Aorta (tissue), 5 donors: Measurements from ENCODE around the gene IRF2BP1. TPM values are rescaled to one million over a fixed set of nuclear protein-coding genes. Genes with fewer than 3 reads are reported as not detected.

Source experiments
- ATAC-seq: fragments of 200-7000 bp; cut with Tn5 transposase; one replicate; pipeline ENCODE4 v1.9.1; 2022; ENCODE audit warnings: moderate library complexity; ENCODE audit not compliant: low FRiP score
- DNase-seq, 2 donors: peaks; one replicate each; pipeline ENCODE4 v3.0.0-alpha.2; 2020
- H3K27ac ChIP-seq, 2 donors: one replicate each; pipeline ENCODE4 v1.5.1; 2013; ENCODE audit warnings: low read length in 2 of 2, mild to moderate bottlenecking in 2 of 2, moderate library complexity in 2 of 2, control low read depth in 1 of 2, inconsistent platforms in 1 of 2, low read depth in 1 of 2
- H3K27me3 ChIP-seq, 2 donors: one replicate each; pipeline ENCODE4 v1.6.1; 2013; ENCODE audit warnings: control low read depth in 1 of 2, low read length in 1 of 2, mild to moderate bottlenecking in 1 of 2, moderate library complexity in 1 of 2; ENCODE audit not compliant: insufficient read depth in 2 of 2, control insufficient read depth in 1 of 2
- H3K36me3 ChIP-seq, 2 donors: one replicate each; pipeline ENCODE4 v1.6.1; 2013; ENCODE audit warnings: control low read depth in 1 of 2, low read length in 1 of 2, mild to moderate bottlenecking in 1 of 2; ENCODE audit not compliant: insufficient read depth in 2 of 2, control insufficient read depth in 1 of 2
- H3K4me1 ChIP-seq, 2 donors: one replicate each; pipeline ENCODE4 v1.6.1; 2013; ENCODE audit warnings: low read length in 2 of 2, control low read depth in 1 of 2, mild to moderate bottlenecking in 1 of 2, moderate library complexity in 1 of 2; ENCODE audit not compliant: insufficient read depth in 2 of 2, control insufficient read depth in 1 of 2
- H3K4me3 ChIP-seq, 2 donors: one replicate each; pipeline ENCODE4 v1.5.1; 2013; ENCODE audit warnings: low read length in 2 of 2, control low read depth in 1 of 2, mild to moderate bottlenecking in 1 of 2
- H3K9me3 ChIP-seq: one replicate; pipeline ENCODE4 v1.6.1; 2013; ENCODE audit warnings: mild to moderate bottlenecking, low read length; ENCODE audit not compliant: control insufficient read depth
- WGBS, 2 donors: extraction: QIAGEN DNeasy Blood & Tissue Kit; methylation state at CpG; one replicate each; pipeline ENCODE4 v1.1.7; 2013; 5-methylcytosine and 5-hydroxymethylcytosine counted together
- intact Hi-C, 2 donors: fragments of 100-400 bp; cut with DNase I; formaldehyde crosslinking; loops; one replicate each; pipeline versions ENCODE4 v1.14.2 to v1.15.0; 2022
- long read RNA-seq, 2 donors: library from polyadenylated mRNA; unstranded; transcript quantifications; one replicate each; pipeline ENCODE4 v2.0.0, GENCODE V29; 2020 to 2021
- polyA plus RNA-seq, 2 donors: library from polyadenylated mRNA; stranded (reverse); fragments of 200-250 nt; gene quantifications; one replicate each; pipeline ENCODE4 v1.2.3, GENCODE V29; 2013
- total RNA-seq, 2 donors: library from RNA; stranded (reverse); fragmentation: NEBNext Ultra II Directional; extraction: Animal tissue kit (Norgen Biotek cat#: 25700); gene quantifications; one replicate each; pipeline ENCODE4 v1.2.1, GENCODE V29; 2021
- donor health status: healthy with polysubstance abuse.
- donor health status: Bipolar disorder and iron deficiency.
- donor health status: DM: no; HTN: no; CAD: no.
- donor health status: DM: no; HTN: no; CAD: no.
- donor health status: DM: yes; HTN: yes; CAD: no.

IRF2BP1 gene
- 10 to 100 TPM; 15.6 to 17.7 TPM for total RNA-seq
- polyA plus RNA-seq, result 10 to 100 TPM in 1 of 2 donors, 1 to 10 TPM in 1; 4.1 to 13.3 TPM
- long read RNA-seq, donor 1, transcript IRF2BP1-201 (1 exons, 2,564 nt), result major isoform, 7 of 7 reads
- long read RNA-seq, donor 1, partial matches to known transcripts, result 0 of 7 reads
- long read RNA-seq, donor 1, other reads (novel, unspliced or antisense), result 0 of 7 reads
- long read RNA-seq, donor 2, transcript IRF2BP1-201 (1 exons, 2,564 nt), result major isoform, 9 of 9 reads
- long read RNA-seq, donor 2, partial matches to known transcripts, result 0 of 9 reads
- long read RNA-seq, donor 2, other reads (novel, unspliced or antisense), result 0 of 9 reads

- Histone ChIP-seq H3K9me3 (no peaks in the 10 kb centered on the region), H3K4me1 (peaks cover 0 to 3% of the 10 kb centered on the region in 2 donors), H3K36me3 (no peaks in the 10 kb centered on the region), H3K27ac (peak within 1 kb of the TSS; percentile 68 to 76), H3K4me3 (peak within 1 kb of the TSS; percentile 77 to 88), H3K27me3 (no peaks in the 10 kb centered on the region)
- intact Hi-C loops, result no loop called here
- peak; percentile 93 for ATAC-seq
- peak; percentile 95 to 96 for DNase-seq
- WGBS, 2 donors, result 0% methylated on average over 57 to 107 of the region's 107 CpGs
Observed at GRCh38 chr19:45885556-45886426, at the start of gene IRF2BP1. IRF2BP1 (minus strand) TSS chr19:45886141; CDS start chr19:45885774, 367 bp downstream.

- no peak for DNase-seq
- Histone ChIP-seq H3K9me3 (no peaks in the 10 kb centered on the region), H3K27ac (no peak overlapping the region), H3K4me3 (no peak overlapping the region), H3K36me3 (no peaks in the 10 kb centered on the region), H3K27me3 (no peaks in the 10 kb centered on the region), H3K4me1 (no peaks in the 10 kb centered on the region)
- intact Hi-C loops, result no loop called here
- WGBS, 2 donors, result 64 to 72% methylated on average over 19 of the region's 19 CpGs
- no peak for ATAC-seq
Observed at GRCh38 chr19:45935267-45935666, 49.3 kb upstream of the IRF2BP1 start.

- H3K27me3 ChIP-seq, result no peaks in the 10 kb centered on the region
- intact Hi-C loops, result no loop called here
- H3K4me3 ChIP-seq, result no peak overlapping the region
- no peaks in the 10 kb centered on the region for H3K9me3 ChIP-seq
- H3K36me3 ChIP-seq, result no peaks in the 10 kb centered on the region
- ATAC-seq (no peak), DNase-seq (no peak)
- WGBS, 2 donors, result 19 to 22% methylated on average over 19 of the region's 19 CpGs
- no peaks in the 10 kb centered on the region for H3K4me1 ChIP-seq
- no peak overlapping the region for H3K27ac ChIP-seq
Observed at GRCh38 chr19:45934551-45935230, 48.8 kb upstream of the IRF2BP1 start.

GRCh38 chr19:45933759-45934158 lies 47.8 kb upstream of the IRF2BP1 start:
- no peaks in the 10 kb centered on the region for H3K27me3 ChIP-seq
- intact Hi-C loops, result no loop called here
- no peak for ATAC-seq

GRCh38 chr19:45931055-45931454 lies 45.1 kb upstream of the IRF2BP1 start:
- H3K27me3 ChIP-seq, result no peaks in the 10 kb centered on the region

More at GRCh38 chr19:45933759-45934158, 47.8 kb upstream of the IRF2BP1 start:
- H3K27ac ChIP-seq, result no peak overlapping the region
- no peaks in the 10 kb centered on the region for H3K9me3 ChIP-seq
- 63 to 67% methylated on average over 9 of the region's 9 CpGs for WGBS, 2 donors
- no peak for DNase-seq
- no peak overlapping the region for H3K4me3 ChIP-seq
- no peaks in the 10 kb centered on the region for H3K4me1 ChIP-seq
- no peaks in the 10 kb centered on the region for H3K36me3 ChIP-seq

GRCh38 chr19:45929247-45929646 lies 43.3 kb upstream of the IRF2BP1 start:
- Histone ChIP-seq H3K27me3 (no peaks in the 10 kb centered on the region), H3K4me3 (no peak overlapping the region), H3K27ac (no peak overlapping the region), H3K4me1 (no peaks in the 10 kb centered on the region), H3K36me3 (no peaks in the 10 kb centered on the region), H3K9me3 (no peaks in the 10 kb centered on the region)
- 72 to 74% methylated on average over 2 of the region's 2 CpGs for WGBS, 2 donors
- DNase-seq (no peak), ATAC-seq (no peak)
- intact Hi-C loops, result no loop called here

More at GRCh38 chr19:45931055-45931454, 45.1 kb upstream of the IRF2BP1 start:
- ATAC-seq (no peak), DNase-seq (no peak)
- H3K4me1 ChIP-seq, result no peaks in the 10 kb centered on the region
- H3K9me3 ChIP-seq, result no peaks in the 10 kb centered on the region
- 66 to 69% methylated on average over 3 of the region's 3 CpGs for WGBS, 2 donors
- H3K27ac ChIP-seq, result no peak overlapping the region
- no peaks in the 10 kb centered on the region for H3K36me3 ChIP-seq
- no peak overlapping the region for H3K4me3 ChIP-seq
- intact Hi-C loops, result loop anchor here in 1 of 2 donors (2.0 kb wide), 1 partner anchor 66 kb away; the partner anchor contains the start of gene FOXA3

- WGBS, 2 donors, result 8 to 9% methylated on average over 33 of the region's 33 CpGs
- Histone ChIP-seq H3K36me3 (no peaks in the 10 kb centered on the region), H3K9me3 (no peaks in the 10 kb centered on the region), H3K27ac (no peak overlapping the region), H3K4me3 (no peak overlapping the region), H3K4me1 (no peaks in the 10 kb centered on the region), H3K27me3 (no peaks in the 10 kb centered on the region)
- intact Hi-C loops, result no loop called here
- DNase-seq, result peak; percentile 92 to 96
- ATAC-seq, result peak; percentile 90
Observed at GRCh38 chr19:45927565-45928261, 41.8 kb upstream of the IRF2BP1 start.

GRCh38 chr19:45924891-45925447 lies 39.0 kb upstream of the IRF2BP1 start:
- WGBS, 2 donors, result 69% methylated on average over 6 of the region's 6 CpGs
- Histone ChIP-seq H3K4me1 (no peaks in the 10 kb centered on the region), H3K27me3 (no peaks in the 10 kb centered on the region), H3K4me3 (no peak overlapping the region), H3K36me3 (no peaks in the 10 kb centered on the region), H3K27ac (no peak overlapping the region), H3K9me3 (no peaks in the 10 kb centered on the region)
- intact Hi-C loops, result no loop called here
- ATAC-seq (no peak), DNase-seq (no peak)
